Keratinocyte (primary cell): ENCODE data around the gene SKI. TPM values are rescaled to one million over a fixed set of nuclear protein-coding genes. Genes with fewer than 3 reads are reported as not detected.

Experiments
- DNase-seq: peaks from one replicate; pipeline ENCODE4 v3.0.0-alpha.2; 2011; ENCODE audit warnings: low read depth, missing footprints, low spot score
- FAIRE-seq: peaks from 2 replicates; lab custom pipeline; 2011; peaks lifted over from hg19 to GRCh38; lab: Jason Lieb, UNC
- H2AFZ ChIP-seq: 2 replicates; pipeline ENCODE4 v1.6.0; 2012; ENCODE audit warnings: low read length, control low read depth, inconsistent platforms; ENCODE audit not compliant: control insufficient read depth
- H3K27ac ChIP-seq: 2 replicates; pipeline ENCODE4 v1.5.1; 2011; ENCODE audit warnings: low read length; ENCODE audit not compliant: control insufficient read depth, insufficient read depth
- H3K27me3 ChIP-seq: 3 replicates; pipeline ENCODE4 v1.6.0; 2011; ENCODE audit warnings: low read length; ENCODE audit not compliant: control insufficient read depth, insufficient read depth; ENCODE audit errors: extremely low read depth
- H3K36me3 ChIP-seq, 2 experiments: 2 replicates in 1 of 2; 3 replicates in 1 of 2; pipeline ENCODE4 v1.5.1; 2011; ENCODE audit warnings: low read length in 2 of 2, mild to moderate bottlenecking in 1 of 2; ENCODE audit not compliant: control insufficient read depth in 2 of 2, insufficient read depth in 2 of 2; ENCODE audit errors: extremely low read depth in 1 of 2
- H3K4me1 ChIP-seq: 3 replicates; pipeline ENCODE4 v1.5.1; 2011; ENCODE audit warnings: low read length; ENCODE audit not compliant: control insufficient read depth, insufficient read depth; ENCODE audit errors: extremely low read depth
- H3K4me2 ChIP-seq: 3 replicates; pipeline ENCODE4 v1.6.0; 2011; ENCODE audit warnings: low read depth, low read length; ENCODE audit not compliant: control insufficient read depth, insufficient read depth; ENCODE audit errors: extremely low read depth
- H3K4me3 ChIP-seq, 3 experiments: fragments of 200-600 bp in 1 of 3; sonication (generic) in 1 of 3; 2 replicates in 2 of 3; 3 replicates in 1 of 3; pipeline ENCODE4 v1.5.1; 2011 to 2016; ENCODE audit warnings: low read length in 3 of 3, mild to moderate bottlenecking in 3 of 3, control low read depth in 2 of 3, inconsistent platforms in 1 of 3, low read depth in 1 of 3, mixed read lengths in 1 of 3, mixed run types in 1 of 3, moderate library complexity in 1 of 3; ENCODE audit not compliant: control insufficient read depth in 2 of 3, insufficient read depth in 2 of 3; ENCODE audit errors: extremely low read depth in 1 of 3
- H3K79me2 ChIP-seq: 2 replicates; pipeline ENCODE4 v1.6.0; 2012; ENCODE audit warnings: low read length; ENCODE audit not compliant: control insufficient read depth, insufficient read depth
- H3K9ac ChIP-seq: 3 replicates; pipeline ENCODE4 v1.6.0; 2011; ENCODE audit warnings: low read length; ENCODE audit not compliant: control insufficient read depth, insufficient read depth; ENCODE audit errors: extremely low read depth
- H3K9me1 ChIP-seq: 3 replicates; pipeline ENCODE4 v1.6.0; 2011; ENCODE audit warnings: low read length; ENCODE audit not compliant: control insufficient read depth, insufficient read depth; ENCODE audit errors: extremely low read depth
- H3K9me3 ChIP-seq: 2 replicates; pipeline ENCODE4 v1.5.1; 2012; ENCODE audit warnings: low read depth, low read length; ENCODE audit not compliant: control insufficient read depth
- H4K20me1 ChIP-seq: 3 replicates; pipeline ENCODE4 v1.6.0; 2011; ENCODE audit warnings: low read length; ENCODE audit not compliant: control insufficient read depth, insufficient read depth; ENCODE audit errors: extremely low read depth
- CTCF ChIP-seq, 3 experiments: IDR thresholded peaks in 1 of 3; conservative IDR thresholded peaks in 1 of 3; optimal IDR thresholded peaks in 1 of 3; 2 replicates in 2 of 3; 3 replicates in 1 of 3; pipeline versions ENCODE3 to v1.5.1; 2011; ENCODE audit warnings: low read length in 3 of 3, mild to moderate bottlenecking in 3 of 3, moderate library complexity in 2 of 3, control low read depth in 1 of 3, inconsistent platforms in 1 of 3; ENCODE audit not compliant: insufficient read depth in 2 of 3; ENCODE audit errors: extremely low read depth in 1 of 3
- EZH2 ChIP-seq: IDR thresholded peaks from one replicate; pipeline ENCODE4 v1.6.1; 2012; ENCODE audit warnings: inconsistent platforms, mild to moderate bottlenecking, low read length, moderate library complexity
- dilution Hi-C: fragments of 300-500 bp; cut with MboI; formaldehyde crosslinking; loops from one replicate; pipeline ENCODE4 v1.7.0; 2020; ENCODE audit warnings: low sequenced_read_pairs; ENCODE audit not compliant: extremely low pct_ligation_motif_present
- polyA plus RNA-seq, 5 experiments: library from polyadenylated mRNA; depleted of rRNA in 3 of 5; stranded (reverse) in 3 of 5; stranded (forward) in 1 of 5; unstranded in 1 of 5; fragments of >200 nt; gene quantifications; 1 replicate in 1 of 5; 2 replicates in 3 of 5; 3 replicates in 1 of 5; pipeline versions ENCODE4 v1.2.1 to v1.2.3, GENCODE V29; 2011 to 2012; ENCODE audit warnings: missing spikeins in 2 of 5, low read depth in 1 of 5, low replicate concordance in 1 of 5

SKI gene
- polyA plus RNA-seq, 1 donor (not counting 4 experiments of a cell fraction or from before 2014, with no cell fraction given) = 4.8 TPM

- TF ChIP-seq CTCF (optimal IDR thresholded peaks at IDR 0.05 in 1 of 3, IDR thresholded peaks at IDR 0.05 in 1 of 3, conservative IDR thresholded peaks at IDR 0.05 in 1 of 3; ENCODE audit: extremely low read depth in 1 of 3, insufficient read depth in 2 of 3, low read length in 3 of 3) (no peak), EZH2 (no peak)
- no peak overlapping the region for H3K4me3 ChIP-seq
- peaks cover 0 to 6% of the 10 kb centered on the region in 2 experiments for H3K36me3 ChIP-seq
- H3K9ac ChIP-seq = no peak overlapping the region
- peaks cover 78% of the 10 kb centered on the region for H3K79me2 ChIP-seq
- H3K27me3 ChIP-seq = no peaks in the 10 kb centered on the region
- peaks cover 2% of the 10 kb centered on the region for H3K9me1 ChIP-seq
- no peak overlapping the region for H2AFZ ChIP-seq
- H3K4me2 ChIP-seq = no peak overlapping the region
- FAIRE-seq = no peak
- no peak for DNase-seq
- no peaks in the 10 kb centered on the region for H3K9me3 ChIP-seq
- peaks cover 12% of the 10 kb centered on the region for H4K20me1 ChIP-seq
- no peak overlapping the region for H3K27ac ChIP-seq
- no peaks in the 10 kb centered on the region for H3K4me1 ChIP-seq
- dilution Hi-C loops = no loop called here
Measured at GRCh38 chr1:2287649-2288048, 59.5 kb downstream of the SKI start.

GRCh38 chr1:2288311-2288710, 60.2 kb downstream of the SKI start:
- no peaks in the 10 kb centered on the region for H3K27me3 ChIP-seq
- dilution Hi-C loops = no loop called here
- H4K20me1 ChIP-seq = peaks cover 12% of the 10 kb centered on the region

More at GRCh38 chr1:2288311-2288710, 60.2 kb downstream of the SKI start:
- H3K4me3 ChIP-seq = no peak overlapping the region
- DNase-seq (no peak), FAIRE-seq (no peak)
- H3K27ac ChIP-seq = no peak overlapping the region
- H2AFZ ChIP-seq = no peak overlapping the region
- H3K9me3 ChIP-seq = no peaks in the 10 kb centered on the region
- H3K4me1 ChIP-seq = no peaks in the 10 kb centered on the region
- no peak overlapping the region for H3K4me2 ChIP-seq
- H3K79me2 ChIP-seq = peaks cover 78% of the 10 kb centered on the region
- peaks cover 0 to 4% of the 10 kb centered on the region in 2 experiments for H3K36me3 ChIP-seq
- no peak overlapping the region for H3K9ac ChIP-seq
- H3K9me1 ChIP-seq = peaks cover 2% of the 10 kb centered on the region
- TF ChIP-seq EZH2 = no peak
- no peak for TF ChIP-seq CTCF (optimal IDR thresholded peaks at IDR 0.05 in 1 of 3, IDR thresholded peaks at IDR 0.05 in 1 of 3, conservative IDR thresholded peaks at IDR 0.05 in 1 of 3; ENCODE audit: extremely low read depth in 1 of 3, insufficient read depth in 2 of 3, low read length in 3 of 3)
